NCI-H187 treated with DMSO at 0.1 percent for 48 hours (cell line): ENCODE measurements around the gene SCP2D1.

ENCODE experiments used
- DNase-seq: peaks from one replicate; lab custom pipeline; 2025; lab: John Stamatoyannopoulos, UW

Gene SCP2D1

GRCh38 chr20:18815194-18815942 lies 1.8 kb downstream of the SCP2D1 start:
- DNase-seq, result no peak

- no peak for DNase-seq
These were observed 9.2 kb downstream of the SCP2D1 start for GRCh38 chr20:18822832-18823231.

DNA sequence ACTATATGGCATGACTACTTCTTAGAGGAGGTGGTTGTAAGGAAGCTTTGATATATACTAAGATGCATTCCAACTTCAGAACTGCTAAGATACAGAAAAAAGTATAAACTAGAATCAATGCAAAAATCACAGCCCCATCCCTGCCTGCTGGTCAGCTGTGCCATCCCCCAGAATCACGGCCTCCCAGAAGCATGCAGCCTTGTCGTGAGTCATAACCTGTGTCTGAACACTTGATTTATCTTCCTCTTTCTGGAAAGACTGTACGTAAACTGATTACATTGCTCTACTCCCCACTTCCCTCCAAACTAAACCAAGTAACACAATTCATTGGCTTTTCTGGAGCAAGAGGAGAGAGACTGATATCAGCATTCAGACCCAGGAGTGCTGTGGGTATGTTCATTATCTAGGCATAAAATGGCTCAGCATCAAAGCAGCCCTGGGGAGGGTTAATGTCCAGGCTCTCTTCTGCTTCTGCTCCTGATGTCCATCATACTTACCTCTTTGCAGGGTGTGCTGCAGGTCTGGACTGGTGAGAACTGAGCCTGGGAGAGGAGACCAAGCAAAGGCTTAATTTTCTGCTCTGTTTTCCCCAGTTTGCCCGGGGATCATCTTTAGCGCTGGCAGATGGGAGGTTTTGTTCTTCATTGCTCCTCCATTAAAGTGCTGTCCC lies 18.4 kb downstream of the SCP2D1 start:
- no peak for DNase-seq

GRCh38 chr20:18832546-18833200 lies 19.1 kb downstream of the SCP2D1 start:
- DNase-seq, result no peak

DNA sequence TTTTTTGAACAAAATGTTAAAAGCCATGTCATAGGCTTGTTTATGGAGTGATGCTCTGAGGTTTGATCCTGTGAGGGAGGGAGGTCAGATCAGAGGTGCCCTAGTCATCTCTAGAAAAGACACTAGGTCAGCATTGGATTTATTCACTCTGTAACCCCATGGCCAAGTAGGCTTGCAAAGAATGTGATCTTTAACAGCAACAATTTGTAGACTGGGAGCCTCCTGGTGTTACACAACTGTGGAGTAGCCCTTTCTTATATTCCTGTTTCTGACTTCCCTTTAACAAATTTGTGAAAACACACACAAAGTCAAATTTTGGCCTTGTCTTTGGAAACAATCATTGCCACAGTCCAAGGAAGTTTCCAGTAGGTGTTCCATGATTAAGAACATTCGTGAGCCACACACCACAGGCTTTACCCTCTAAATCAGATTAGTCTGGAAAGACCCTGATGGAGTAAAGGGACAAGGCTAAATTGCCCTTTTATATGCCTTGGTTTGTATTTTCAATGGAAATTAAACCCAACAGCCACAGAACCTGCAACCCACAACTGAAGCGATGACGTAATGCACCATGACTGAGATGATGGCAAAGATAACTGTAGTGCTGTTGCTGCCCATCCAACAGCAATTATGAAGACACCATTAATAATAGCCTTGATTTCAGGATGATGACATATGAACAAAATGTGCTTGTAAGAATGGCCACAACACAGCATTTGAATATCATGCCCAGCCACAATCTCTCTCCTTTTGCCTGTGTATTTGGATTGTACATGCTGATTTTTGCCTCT lies 22.1 kb downstream of the SCP2D1 start:
- DNase-seq, result no peak

- no peak for DNase-seq
These were observed 24.1 kb downstream of the SCP2D1 start for GRCh38 chr20:18837718-18838117.

- no peak for DNase-seq
These were observed 26.1 kb downstream of the SCP2D1 start for GRCh38 chr20:18839507-18840247.

DNA sequence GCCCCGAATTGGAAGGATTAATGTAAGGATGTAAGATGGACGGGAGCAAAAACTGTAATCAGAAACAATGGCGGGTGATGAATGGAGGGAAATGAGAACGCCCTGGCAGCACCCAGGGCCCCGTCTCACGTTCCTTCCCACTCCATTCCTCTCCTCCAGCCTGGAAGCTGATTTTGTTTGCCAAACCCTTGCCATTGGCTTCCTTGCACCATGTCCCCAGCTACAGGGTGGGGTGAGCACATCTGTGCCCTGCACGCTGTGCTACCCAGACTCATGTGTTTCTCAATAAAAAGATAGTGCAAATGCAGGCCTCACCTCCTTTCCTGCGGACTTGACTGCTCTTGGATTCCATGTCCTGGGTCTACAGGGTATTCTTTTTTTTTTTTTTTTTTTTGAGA lies 26.7 kb downstream of the SCP2D1 start:
- DNase-seq, result no peak

DNA sequence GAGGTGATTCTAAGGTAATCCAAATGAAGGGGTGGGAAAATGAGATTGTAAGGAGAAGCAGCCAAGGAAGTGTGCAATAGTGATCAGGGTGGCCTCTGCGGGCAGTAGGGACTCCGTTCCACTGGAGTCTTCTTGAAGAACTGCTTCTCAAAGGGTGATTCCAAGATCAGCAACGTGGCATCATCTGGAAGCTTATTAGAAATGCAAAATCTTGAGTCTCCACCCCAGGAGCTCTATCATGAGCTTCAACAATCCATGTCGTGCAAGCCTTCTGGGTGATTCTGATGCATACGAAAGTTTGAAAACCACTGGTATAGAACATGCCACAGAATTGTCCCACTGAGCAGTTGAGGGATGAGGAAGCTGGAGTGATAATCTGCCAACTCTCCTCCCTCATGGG lies 31.4 kb downstream of the SCP2D1 start:
- DNase-seq, result no peak

GRCh38 chr20:18847226-18847755 lies 33.7 kb downstream of the SCP2D1 start:
- DNase-seq, result no peak

GRCh38 chr20:18849131-18849530 lies 35.5 kb downstream of the SCP2D1 start:
- DNase-seq, result no peak

DNA sequence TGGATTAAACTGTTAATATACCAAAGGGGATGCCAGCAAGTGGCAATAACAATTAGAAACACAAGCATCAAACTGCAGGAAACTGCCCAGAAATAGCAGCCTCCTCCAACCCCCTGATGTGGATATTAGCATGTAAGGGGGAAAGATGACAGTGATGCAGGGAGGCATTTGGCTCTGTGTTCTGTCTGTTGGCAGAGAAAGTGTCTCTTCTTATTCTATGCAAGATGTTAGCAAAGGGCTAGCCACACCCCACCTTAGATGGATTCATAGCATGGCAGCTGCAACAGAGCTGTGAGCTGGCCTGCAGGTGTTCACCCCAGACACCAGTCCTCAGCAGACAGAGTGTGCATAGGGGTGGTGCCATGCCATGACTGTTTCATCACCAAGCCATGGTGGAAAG lies 38.0 kb downstream of the SCP2D1 start:
- no peak for DNase-seq

DNA sequence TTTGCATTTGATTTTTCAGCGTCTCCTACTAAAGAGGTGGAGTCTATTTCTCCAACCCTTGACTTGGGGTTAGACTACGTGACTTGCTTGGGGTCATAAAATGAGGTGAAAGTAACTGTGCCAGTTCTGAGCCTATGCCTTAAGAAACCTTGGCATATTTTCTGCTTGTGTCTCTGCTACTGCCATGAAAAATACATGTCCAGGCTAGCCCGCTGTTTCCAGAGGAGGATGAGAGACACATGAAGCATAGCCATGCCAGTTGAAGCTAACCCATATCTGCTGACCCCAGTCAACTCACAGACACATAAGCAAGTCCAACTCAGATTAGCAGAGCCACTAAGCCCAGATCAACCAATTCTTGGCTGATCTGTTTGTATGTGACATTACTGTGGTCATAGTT lies 38.7 kb downstream of the SCP2D1 start:
- no peak for DNase-seq

- no peak for DNase-seq
These were observed 39.6 kb downstream of the SCP2D1 start for GRCh38 chr20:18853216-18853615.

DNA sequence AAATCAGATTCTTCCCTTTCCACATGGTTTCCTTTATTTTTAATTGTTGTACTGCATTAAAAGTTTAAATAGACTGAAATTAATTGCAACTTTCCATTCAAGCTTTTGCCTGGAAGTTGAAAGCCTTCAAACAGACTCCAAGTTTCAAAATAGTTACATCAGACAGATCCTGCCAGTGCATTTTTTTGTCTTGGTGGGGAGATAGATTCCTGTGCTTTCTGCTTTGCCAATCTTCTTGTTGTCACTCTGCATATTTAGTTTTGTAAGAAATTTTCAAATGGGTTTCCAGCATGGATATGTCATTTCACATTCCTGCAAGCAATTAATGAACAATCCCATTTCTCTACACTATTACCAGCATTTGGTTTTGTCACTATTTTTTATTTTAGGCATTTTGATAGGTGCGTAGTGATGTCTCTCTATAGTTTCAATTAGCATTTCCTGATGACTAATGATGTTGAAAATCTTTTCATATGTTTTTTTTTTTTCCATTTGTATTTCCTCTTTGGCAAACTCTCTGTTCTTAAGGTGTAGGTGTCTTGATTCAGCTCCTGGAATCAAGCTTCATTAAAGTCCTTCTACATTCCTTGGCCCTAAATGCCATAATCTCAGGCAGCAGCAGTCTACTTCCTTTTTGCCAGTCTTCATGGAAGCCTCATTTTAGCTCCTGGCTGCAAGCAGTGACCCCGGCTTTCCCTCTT lies 40.5 kb downstream of the SCP2D1 start:
- no peak for DNase-seq

GRCh38 chr20:18855882-18856281 lies 42.3 kb downstream of the SCP2D1 start:
- no peak for DNase-seq

- DNase-seq, result no peak
These were observed 43.3 kb downstream of the SCP2D1 start for GRCh38 chr20:18856873-18857272.

DNA sequence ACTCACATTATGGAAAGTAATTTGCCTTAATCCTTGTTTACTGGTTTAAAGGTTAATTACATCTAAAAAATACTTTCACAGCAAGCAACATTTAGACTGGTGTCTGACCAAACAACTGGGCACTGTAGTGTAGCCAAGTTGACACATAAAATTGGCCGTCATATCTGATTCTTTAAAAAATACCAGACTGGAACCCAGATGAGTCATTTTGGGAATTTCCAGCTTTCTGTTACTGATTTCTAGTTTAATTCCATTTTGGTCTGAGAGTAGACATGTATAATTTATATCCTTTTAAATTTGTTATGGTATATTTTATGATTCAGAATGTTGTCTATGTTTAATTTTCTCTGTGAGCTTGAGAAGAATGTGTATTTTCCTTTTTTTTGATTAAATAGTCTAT lies 44.1 kb downstream of the SCP2D1 start:
- DNase-seq, result no peak

DNA sequence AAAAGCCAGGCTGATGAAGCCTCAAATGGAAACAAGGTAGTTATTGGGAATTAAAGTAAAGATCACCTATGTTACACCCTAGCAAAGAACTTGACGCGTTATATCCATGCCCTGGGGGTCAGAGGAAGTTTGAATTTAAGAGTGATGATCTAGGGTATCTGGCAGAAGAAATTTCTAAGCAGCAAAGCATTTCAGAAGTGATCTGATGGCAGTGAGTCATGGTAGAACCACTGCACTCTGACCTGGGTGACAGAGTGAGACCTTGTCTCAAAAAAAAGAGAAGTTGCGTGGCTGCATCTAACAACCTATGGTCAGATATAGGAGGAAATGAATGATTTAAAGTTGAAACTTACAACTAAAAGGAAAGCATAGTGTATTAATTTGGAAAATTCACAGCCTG lies 45.2 kb downstream of the SCP2D1 start:
- no peak for DNase-seq
